NK-92 (cell line): ENCODE measurements around the gene DAW1.

Source experiments
- DNase-seq: peaks from one replicate; lab custom pipeline; 2025; ENCODE audit not compliant: unreplicated experiment; lab: John Stamatoyannopoulos, UW

The DAW1 gene

DNA sequence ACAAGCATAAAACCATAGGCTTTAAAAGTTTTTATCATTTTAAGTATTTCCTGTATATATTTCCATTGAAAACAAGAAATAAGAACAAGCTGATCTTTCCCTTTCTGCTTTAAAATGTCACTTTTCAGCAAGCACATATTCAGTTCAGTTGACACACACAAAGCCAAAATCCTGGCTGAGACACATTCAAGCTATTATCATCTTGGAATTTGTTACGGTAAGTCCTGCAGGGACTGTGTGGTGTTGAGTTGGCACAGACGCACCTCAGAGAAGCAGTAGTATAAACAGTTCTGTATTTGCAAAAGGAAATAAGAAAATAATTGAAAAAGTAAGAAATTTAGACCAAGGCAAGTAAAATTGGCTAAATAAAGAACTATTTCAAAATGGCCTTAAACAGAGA, 10.4 kb upstream of the DAW1 start:
- DNase-seq, result no peak

DNA sequence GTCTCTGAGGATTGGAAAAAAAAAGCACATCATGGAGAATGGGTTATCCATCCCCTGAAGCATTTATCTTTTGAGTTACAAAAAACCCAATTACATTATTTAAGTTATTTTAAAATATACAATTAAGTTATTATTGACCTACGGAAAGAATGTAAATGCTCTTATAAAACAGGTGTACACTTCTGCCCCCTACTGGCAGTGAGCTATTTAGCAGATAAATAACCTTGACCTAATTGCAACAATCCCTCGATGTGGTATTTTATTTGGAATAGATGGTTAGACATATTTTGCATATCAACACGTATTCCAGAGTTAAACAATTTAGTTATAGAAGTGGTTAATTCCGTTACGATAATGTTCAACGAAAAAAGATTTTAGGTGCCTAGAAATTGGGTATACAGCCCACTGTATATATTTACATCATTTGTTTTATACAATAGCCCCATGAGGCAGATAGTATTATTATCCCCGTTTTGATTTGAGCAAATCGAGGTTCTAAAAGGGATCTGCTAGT, 9.1 kb upstream of the DAW1 start:
- DNase-seq, result no peak

DNA sequence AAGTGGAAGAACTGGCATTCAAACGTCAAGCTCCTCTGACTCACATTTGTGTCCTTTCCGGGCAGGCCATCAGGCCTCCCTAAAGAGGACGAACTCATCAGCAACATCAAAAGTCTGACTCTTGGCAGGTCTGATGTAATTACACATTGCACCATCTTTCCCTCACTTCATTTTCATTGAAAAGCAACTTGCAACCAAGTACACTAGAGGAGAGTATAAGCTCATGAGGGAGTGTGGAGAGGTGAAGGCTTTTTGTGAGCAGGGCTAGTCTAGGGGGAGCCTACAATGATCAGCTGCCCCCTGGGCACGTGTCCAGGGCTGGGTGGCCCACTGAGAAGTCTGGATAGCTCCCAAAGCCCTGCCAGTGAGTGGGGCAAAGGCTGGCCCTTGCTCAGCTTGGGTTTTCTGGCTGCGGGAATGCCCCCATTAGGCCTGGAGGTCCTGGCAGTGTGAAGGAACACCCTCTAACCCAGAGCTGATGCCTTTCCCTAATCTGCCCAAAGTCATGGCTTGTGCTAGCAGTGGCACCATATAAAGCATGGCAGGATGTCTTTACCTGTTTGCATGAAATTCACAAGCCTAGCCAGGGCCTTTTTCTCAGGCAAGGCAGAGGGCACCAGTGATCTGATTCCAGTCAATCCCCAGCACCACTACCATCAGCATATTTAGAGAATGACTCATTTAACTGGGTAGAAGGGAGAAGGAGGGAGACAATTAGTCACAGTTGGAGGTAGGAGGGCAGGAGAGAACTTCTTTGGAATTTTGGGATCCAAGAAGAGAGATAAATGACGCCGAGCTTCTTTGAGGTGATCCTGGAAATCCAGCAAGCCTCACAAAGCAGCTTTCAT, 8.5 kb upstream of the DAW1 start:
- no peak for DNase-seq

DNA sequence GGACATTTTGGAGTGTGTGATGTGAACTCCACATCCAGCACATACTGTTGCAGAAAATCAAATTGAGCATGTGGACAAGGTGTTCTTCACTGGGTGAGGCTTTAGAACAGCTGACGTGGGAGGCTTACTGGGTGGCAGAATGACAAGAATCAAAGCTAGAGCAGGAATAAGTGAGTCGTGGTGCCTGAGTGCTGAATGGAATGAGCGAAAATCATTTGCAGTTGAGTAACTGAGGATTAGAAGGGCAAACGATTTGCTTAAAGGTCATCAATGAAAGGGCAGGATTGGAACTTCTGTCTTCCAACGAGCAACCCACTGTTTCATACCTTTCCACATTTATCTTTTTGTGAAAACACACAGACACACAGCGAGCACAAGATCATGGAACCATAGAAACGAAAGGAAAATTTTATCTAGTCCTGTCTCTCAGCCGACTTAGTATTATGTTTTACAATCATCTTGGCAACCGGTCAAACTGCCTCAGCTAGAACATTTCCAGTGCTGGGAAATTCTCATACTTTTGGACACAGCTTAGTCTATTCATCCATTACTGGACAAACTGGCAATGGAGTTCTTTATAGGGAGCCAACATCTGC, 7.2 kb upstream of the DAW1 start:
- no peak for DNase-seq

DNA sequence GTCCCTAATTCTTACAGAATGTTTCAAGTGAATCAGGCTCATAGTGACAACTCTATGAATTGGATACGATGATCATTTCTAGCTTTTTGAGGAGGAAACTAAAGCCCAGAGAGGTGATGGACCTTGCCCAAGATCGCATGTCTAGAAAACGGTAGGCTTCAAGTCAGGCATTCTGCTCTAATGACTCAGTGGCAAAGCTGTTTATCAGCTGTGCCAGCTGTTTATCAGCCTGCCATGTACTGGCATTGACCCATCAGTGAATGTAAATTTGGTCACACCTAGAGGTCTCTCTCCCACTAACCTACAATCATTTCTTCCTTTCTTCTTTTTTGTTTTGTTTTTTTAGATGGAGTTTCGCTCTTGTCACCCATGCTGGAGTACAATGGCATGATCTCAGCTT, 6.1 kb upstream of the DAW1 start:
- DNase-seq, result no peak

DNA sequence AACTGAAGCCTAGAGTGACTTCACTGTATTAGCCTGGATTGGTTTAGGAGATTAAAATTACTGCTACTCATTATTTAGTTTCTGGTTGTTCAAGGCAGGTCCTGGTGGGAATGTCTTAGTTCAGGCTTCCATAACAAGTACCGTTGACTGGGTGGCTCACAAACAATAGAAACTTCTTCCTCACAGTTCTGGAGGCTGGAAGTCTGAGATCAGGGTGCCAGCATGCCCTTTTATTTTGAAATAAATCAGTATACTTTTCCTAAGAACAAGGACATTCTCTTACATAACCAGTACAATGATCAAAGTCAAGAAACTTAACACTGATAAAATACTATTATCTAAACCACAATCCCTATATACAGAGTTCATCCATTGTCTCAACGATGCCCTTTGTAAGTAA, 4.0 kb upstream of the DAW1 start:
- no peak for DNase-seq

DNA sequence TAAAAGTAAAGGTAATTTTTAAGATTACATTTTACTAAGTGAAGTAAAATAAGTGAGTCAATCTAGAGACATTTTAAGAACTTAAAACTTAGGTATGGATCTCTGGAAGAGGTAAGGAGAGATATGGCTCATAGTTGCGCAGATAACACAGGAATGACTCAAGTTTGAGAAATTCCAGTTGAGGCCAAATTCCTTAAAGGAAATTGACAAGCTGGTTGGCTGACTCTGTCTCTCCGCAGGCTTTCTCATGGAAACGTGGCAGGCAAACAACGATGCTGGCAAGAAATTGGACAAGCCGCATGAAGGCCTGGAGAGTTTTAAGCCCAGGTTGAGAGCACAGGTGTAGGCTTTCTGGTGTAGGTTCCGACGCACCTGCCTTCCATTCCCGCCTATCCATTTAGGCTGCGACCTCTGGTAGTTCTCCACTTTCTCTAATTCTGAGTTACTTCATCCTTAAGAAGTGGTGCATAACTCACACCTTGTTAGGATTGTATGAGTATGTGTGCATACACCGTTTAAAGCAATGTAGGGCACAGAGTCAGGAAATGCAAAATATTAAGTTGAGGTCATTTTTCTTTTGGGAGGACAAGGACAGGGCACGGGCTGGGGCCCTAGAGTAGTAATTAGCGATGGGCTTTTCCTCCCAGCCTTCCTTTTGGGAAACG, 589 bp upstream of the DAW1 start:
- no peak for DNase-seq

DNA sequence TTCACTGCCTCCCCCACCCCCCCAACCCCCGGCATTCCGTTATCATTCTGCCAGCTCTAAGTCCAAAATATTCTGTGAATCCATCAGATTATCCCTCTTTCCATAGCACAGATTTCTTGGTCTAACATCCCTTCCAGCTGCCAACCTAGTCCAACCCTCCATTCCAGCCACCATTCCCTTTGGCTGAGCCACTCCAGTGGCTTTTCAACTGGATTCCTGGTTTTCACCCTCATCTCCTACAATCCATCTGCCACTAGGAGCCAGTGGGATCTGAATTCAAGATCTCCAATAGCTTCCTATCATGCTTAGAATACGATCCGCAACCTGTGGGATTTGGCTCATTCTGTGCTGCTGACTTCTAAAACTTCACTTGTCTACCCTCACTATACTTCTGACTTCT, 1.2 kb downstream of the DAW1 start:
- no peak for DNase-seq

DNA sequence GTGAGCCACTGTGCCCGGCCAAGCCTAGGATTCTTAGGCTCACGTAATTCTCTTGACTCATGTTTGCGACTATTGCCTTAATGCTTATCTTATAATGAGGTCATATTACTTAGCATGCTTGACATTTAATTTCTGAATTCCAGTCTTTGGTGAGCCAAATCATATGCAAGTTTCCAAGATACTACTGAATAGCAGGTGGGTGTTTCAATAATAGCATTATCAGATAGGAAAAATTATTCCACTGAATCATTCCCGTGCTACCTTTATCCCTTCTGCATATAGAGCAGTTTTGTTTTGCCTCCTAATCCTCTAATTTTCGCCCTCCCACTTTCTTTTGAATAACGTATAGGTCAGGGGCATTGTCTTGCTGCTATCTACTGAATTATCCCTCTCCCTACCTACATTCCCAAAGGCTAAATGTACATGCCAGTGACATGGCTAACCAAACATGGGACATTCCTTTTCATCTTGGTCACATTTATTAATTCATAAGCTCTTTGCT, 4.9 kb downstream of the DAW1 start:
- DNase-seq, result no peak

DNA sequence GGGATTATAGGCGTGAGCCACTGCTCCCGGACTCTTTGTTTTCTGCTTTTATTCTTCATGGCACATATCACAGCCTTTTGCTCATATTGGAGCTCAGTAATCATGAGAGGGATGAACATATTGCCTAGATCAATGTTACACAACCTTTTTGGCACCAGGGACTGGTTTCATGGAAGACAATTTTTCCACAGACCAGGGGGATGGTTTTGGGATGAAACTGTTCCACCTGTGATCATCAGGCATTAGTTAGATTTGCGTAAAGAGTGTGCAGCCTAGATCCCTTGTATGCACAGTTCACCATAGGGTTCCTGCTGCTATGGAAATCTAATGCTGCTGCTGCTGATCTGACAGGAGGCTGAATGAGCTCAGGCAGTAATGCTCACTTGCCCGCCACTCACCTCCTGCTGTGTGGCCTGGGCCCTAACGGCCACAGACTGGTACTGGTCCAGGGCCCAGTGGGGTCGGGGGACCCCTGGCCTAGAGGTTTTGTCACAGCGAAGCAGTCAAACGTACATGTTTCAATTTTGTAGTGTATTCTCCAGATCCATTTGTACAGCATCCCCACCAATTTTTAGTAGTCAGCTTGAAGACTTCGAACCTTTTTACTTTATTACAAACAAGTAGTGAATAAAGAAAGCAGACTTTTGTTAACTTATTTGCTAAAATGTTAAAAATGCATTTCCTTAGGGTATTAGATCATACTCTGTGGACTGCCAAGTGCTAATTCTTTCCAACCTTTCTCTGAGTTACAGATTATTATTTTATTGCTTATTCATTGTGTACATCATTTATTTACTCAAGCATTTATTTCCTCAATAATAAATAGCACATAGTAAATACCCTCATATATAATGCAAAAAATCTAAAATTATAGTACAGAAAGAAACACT, 6.2 kb downstream of the DAW1 start:
- no peak for DNase-seq

DNA sequence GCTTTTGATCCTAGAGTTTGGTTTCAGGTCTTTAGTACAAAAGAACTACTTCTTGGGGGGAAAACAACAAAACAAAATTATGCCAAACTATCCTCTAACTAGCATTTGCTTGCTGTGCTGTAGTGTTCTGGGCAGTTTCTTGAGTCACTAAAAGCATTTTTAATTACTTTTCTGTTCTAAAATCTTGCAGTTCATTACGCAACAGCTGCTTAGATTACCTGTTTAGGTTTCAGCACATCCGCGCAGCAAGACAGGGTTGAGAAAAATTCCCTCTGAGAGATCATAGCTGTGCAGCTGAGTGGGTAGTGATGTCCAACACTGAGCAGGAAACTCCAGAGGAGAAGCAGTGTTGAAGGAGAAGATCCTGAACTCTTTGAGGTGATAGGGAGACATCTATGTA, 9.0 kb downstream of the DAW1 start:
- DNase-seq, result no peak

DNA sequence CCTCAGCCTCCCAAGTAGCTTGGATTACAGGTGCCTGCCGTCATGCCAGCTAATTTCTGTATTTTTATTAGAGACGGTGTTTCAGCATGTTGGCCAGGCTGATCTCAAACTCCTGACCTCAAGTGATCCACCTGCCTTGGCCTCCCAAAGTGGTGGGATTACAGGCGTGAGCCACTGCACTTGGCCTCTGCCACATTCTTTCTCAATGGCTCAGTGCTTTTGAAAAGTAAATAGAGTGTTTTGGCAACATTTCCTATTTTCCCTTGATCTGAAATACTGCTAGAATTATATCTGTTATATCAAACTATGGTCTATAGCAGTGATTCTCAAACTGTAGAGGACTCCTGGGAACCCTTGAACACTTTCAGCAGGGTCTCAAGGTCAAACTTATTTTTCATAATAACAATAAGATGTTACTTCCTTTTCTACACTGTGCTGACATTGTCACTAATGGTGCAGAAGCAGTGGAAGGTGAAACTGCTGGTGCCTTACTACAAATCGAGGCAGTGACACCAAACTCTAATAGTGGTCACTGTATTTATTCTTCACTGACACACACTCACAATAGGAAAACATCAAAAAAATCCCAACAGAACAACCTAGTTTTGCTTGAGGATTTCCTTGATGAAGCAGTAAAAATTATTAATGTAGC, 10.6 kb downstream of the DAW1 start:
- no peak for DNase-seq

DNA sequence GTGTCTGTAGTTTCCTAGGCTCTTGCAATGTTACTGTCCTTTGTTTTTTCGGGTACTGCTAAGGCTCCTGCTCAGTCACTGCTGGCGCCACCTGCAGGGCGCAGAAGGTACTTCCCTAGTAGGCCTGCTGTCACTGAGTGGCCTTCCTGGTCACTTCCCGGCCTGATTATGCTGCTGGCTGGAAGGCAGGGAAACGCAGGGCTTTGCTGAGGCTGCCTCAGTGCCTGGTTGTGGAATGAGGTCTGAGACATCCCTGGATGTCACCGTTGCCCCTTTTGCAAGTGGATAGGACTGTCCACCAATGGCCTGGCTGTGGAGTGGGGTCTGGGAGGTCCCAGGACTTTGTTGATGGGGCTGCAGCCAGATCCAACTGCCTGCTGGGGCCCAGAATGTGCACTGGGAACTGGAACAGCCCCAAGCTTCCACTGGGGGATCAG, 13.1 kb downstream of the DAW1 start:
- no peak for DNase-seq

DNA sequence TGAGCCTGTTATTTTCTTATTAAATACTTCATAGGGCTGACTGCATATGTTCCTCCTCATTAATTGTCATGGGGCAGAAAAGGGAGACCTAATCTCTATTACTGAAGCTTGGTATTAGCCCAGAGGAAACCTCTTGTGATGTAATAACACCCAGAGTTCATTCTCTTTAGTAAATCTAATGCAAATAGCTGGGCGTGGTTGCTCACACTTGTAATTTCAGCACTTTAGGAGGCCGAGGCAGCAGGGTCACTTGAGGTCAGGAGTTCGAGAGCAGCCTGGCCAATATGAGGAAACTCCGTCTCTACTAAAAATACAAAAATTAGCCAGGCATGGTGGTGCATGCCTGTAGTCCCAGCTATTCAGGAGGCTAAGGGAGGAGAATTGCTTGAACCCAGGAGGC, 14.7 kb downstream of the DAW1 start:
- DNase-seq, result no peak

DNA sequence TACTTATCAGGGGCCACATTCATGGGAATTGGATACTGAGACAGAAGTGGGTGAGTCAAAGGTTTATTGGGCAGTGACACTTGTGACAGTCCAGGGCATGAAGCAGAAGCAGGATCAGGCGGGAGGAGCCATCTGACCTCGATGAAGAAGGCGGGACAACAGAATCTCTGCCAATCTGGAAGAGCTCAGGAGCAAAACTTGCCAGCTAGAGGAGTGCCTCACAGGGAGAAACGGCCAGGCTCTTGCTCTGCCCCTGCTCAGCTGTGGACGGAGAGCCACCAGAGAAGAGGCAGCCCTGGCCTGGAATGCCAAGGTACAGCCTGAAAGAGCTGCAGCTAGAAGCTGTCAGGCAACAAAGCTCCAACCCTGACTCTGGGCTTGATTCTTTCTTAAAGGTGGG, 16.9 kb downstream of the DAW1 start:
- DNase-seq, result no peak

DNA sequence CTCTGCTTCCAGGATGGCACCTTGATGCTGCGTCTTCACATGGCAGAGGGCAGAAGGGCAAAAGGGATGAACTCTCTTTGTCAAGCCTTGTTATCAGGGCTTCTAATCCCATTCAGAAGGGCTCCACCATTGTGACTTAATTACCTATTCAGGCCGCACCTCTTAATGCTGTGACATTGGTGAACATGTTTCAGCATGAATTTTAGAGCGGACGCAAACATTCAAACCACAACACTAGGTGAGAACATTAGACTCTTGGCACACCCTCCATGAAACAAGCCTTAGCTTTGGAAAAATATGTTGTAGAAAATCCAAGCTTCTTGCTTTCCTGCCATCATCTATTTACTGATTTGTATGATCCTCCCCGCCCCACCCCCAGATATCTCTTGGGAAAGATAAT, 17.9 kb downstream of the DAW1 start:
- no peak for DNase-seq

DNA sequence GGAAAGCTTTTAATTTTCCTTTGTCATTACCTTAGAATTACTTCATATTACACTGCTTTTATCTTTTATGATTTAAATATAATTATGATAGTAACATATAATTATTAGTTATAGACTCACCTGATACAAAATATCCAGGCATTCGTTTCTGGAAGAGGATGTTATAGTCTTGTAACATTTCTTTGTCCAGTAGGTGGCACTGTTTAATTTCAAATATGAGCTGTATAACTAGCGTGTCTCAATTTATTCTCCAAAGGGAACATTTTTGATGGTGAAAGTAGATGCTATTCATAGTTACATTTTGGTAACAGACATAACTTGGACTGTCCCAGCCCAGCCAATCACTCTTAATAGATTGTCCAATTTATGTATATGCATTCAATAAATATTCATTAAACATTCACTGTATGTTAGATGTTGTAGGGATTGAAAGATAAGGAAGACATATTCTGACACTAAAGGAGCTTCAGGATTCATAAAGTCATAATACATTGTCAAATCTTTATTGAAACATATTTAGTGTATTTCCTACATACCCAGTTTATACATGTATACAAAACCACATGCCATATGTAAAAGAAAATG, 19.2 kb downstream of the DAW1 start:
- no peak for DNase-seq

DNA sequence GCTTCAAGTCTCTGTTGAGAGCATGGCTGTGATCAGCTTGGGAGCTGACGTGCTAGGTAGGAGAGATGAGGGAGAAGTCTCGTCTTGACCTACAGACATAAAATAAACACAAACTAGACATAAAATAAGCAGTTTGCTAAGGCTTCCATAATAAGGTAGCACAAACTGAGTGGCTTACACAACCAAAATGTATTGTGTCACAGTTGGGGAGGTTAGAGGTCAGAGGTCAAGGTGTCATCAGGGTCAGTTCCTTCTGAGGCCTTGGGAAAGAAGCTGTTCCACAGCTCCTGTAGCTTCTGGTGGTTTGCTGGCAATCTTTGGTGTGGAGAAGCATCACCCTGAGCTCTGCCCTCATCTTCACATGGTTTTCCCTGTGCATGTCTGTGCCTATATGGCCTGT, 20.2 kb downstream of the DAW1 start:
- no peak for DNase-seq

DNA sequence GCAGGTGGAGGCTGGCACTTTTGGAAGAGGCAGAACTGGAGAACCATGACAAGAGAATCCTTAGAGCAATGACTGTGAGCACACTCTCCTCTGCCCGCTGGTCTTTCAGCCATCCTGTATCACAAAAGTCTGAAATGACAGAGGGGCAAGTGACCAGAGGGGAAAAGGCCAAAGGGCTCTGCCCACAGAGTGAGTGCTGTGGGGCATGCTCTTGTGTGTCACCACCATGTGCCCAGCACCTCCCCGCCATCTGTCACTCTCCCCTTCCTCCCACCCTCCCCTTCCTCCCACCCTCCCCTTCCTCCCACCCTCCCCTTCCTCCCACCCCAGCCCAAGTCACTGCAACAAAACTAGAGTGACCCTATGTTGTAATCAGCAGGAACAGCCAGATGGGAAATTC, 31.9 kb downstream of the DAW1 start:
- DNase-seq, result no peak

DNA sequence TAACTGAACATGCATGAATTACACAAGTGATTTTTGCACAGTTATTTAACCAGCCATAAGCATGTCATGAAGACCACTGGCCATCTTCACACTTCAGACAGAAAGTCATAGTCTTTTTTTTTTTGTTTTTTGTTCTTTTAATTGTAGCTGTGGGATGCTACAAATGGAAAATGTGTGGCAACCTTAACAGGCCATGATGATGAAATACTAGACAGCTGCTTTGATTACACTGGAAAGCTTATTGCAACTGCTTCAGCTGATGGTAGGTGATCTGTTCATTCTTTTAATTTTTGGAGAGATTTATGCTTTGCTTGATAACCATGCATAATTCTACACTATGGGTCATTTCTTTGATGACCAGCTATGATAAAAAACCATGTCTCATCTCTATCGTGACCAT, 35.6 kb downstream of the DAW1 start:
- DNase-seq, result no peak
